GM21390 (cell line): ENCODE measurements around the gene KIF6.
"Not testable (repeated sequence)": the region's sequence is repeated elsewhere in the genome, so short reads cannot be mapped to it uniquely, and the experiment has no call there.

Experiments used
- ATAC-seq: cut with Tn5 transposase; IDR thresholded peaks from one replicate; pipeline ENCODE4 v1.9.1; 2021; ENCODE audit not compliant: unreplicated experiment

The KIF6 gene

GRCh38 chr6:39714802-39715201, 10.4 kb downstream of the KIF6 start:
- ATAC-seq = no peak

DNA sequence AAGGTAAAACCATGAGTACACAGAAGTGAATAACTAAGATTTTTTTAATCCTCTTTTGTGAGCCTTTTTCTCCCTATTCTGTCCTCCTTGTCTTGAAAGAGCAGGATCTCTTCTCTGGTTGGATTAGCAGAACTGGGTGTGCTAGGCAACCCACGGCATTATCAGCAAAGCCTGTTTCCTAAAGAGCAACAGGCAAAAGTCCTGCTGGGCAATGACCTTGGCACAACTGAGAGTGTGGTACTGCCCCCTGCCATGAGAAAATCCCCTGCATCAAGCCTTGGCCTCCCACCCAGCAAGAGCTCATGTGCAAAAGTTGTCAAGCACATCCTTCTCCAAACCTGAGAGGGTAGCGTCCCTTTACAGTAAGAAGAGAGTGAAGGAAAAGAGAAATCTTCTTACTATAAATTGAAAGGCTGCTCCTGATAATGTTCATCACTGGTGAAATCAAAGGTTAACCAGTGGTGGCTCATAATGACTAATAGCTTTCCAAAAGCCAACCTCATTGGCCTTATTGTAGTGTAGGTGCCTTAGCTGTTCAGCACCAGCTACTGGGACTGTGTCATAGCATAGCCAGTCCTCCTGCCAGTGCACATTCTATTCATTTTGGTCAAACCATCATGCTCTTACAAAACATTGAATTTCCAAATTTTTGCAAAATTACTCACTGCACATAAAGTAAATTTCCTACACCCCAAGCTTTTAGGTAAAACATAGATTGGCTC, 17.1 kb downstream of the KIF6 start:
- no peak for ATAC-seq

- ATAC-seq = no peak
These were observed 18.3 kb downstream of the KIF6 start for GRCh38 chr6:39706819-39707335.

DNA sequence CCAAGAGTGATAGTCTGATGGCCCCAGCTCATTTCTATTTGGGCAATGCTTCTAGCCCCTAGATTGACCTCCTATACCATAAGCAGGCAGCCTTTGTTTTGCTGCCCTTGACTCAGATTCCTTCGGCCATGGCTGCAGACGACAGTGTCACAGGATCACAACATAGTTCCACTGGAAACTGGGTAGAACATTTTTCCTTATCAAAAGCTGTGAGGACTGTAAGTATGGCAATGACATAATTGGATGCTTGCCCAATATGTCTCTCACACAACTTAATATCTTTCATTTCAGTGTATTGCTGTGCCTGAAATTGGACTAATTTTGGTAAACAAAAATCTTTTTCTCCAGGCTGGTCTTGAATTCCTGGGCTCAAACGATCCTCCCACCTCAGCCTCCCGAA, 22.9 kb downstream of the KIF6 start:
- no peak for ATAC-seq

DNA sequence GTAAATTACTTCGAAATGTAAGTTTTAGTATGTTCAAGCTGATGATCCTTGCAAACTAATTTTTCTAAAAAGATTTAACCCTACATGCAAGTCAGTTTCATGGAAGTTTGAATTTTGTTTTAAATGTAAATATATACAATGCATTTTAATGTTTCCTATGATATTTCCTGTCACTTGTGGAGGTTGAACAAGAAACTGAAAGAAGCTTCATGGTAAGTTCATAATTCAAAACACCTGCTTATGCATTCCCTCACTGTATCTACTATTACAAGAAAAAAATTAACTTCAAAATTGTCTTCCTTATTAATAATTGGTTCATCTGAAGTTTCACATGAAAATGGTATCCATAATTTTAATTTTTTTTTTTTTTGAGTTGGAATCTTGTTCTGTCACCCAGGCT, 24.8 kb downstream of the KIF6 start:
- ATAC-seq = no peak

DNA sequence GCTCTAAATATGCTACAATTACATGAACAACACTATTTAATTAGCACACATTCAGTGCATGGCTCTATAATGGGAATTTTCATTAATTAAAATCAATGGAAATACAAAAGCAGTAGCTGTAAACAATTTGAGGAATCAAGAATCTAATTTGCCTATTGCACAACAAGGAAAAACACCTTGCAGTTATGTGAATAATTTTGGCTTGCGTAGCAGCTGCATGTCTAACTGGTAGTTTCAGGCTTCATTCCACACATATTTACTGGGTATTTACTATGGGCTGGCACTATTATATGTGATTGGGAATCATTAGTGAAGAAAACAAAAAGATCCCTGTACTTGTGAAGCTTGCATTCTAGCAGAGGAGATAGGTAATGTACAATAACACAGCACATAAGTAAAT, 26.4 kb downstream of the KIF6 start:
- no peak for ATAC-seq

- ATAC-seq = no peak
These were observed 28.0 kb downstream of the KIF6 start for GRCh38 chr6:39696986-39697788.

GRCh38 chr6:39695447-39695846, 29.8 kb downstream of the KIF6 start:
- no peak for ATAC-seq

DNA sequence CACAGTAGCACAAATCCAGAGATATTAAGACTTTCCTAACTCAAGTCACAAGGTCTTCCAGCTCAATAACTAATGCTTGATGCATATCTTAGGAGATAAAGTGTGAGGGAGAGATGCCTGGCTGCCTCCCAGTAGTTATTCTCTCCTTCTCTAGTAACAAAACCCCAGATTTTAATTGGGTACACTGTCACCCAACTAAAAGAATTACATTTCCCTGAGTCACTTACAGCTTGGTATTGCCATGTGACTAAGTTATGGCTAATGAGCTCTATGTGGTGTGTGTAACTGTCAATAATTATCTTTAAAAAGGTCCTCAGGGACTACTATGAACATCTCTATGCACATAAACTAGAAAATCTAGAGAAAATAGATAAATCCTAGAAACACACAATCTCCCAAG, 32.0 kb downstream of the KIF6 start:
- ATAC-seq = no peak

- no peak for ATAC-seq
These were observed 36.7 kb downstream of the KIF6 start for GRCh38 chr6:39688494-39688893.

DNA sequence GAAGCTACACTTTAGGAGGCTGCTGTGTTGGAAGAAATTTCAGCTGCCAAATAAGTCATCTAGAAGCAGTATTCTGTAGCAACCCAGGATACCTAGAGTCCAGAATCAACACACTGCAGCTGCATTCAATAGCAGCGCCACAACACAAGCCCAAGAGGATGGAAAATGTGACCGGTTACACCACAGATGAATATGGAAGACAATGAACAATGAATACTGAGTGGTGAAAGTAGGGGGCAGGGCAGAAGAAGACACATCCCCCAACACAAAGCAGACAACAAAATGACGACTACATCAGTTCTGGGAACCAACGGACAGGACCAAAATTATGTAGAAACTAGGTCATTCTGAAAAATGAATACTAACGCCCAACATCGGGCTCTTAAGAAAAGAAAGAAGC, 38.2 kb downstream of the KIF6 start:
- no peak for ATAC-seq

DNA sequence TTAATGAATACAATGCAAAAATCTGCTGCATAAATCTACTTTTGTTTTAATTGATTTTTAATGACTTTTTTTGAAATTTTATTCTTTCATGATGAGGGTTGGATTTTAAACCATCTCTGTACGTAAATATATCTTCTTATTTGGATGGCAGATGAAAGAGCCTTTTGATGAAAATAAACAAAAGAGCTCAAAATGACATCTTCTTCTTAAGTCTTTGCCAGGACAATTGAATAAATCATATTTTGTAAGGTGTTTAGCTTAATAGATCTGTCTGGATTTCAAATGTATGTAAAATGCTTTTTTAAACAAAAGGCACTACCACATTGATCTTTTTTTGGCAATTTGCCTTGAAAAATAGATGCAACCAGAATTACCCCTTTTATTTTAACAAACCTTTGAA, 39.3 kb downstream of the KIF6 start:
- ATAC-seq = no peak

GRCh38 chr6:39685489-39685826, 39.8 kb downstream of the KIF6 start:
- no peak for ATAC-seq

DNA sequence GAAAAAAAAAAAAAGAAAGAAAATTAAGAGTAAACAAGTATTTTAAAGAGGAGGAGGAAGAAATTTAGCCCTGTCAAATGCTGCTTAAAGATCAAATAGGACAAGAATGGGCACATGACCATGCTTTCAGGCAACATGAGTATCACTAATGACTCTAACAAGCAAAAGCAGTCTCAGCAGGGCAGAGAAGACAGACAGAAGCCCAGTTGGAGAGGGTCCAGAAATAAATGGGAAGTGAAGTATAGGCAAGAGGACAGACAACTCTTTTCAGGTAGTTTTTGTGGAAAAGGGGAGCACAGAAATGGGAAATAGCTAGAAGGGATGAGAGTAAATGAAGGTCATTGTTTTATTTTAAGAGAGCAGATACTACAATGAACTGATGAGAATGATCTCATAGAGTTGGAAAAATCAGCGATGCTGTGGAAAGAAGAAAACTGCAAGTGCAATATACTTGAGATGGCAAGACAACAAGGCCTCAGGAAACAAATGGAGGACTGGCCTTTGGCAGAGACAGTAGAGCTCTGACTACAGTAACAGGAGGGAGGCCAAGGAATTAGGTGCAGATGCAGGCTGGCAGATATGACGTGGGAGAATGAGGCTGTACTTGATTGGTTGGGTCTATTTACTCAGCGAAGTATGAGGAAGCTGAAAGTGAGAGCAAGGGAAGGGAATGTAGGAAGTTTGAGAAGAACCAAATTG, 40.3 kb downstream of the KIF6 start:
- ATAC-seq = no peak

GRCh38 chr6:39681674-39682121, 43.5 kb downstream of the KIF6 start:
- ATAC-seq = no peak

DNA sequence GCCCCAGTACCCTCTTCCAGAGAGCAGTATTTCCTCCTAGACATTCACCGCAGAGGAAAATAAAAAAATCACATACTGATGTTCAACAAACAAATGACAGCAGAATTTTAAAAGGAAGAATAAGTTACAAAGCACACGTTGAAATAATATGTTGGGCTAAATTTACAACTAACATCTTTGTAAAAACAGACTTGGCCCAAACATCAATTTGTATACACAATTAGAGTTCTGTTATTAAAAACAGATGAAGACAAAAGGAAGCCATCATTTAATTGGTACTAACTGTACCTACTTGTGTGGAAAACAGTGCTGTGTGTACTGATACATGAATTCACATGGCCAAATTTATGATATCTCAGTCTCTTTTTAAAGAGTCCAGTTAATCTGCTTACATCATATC, 46.3 kb downstream of the KIF6 start:
- ATAC-seq = no peak

DNA sequence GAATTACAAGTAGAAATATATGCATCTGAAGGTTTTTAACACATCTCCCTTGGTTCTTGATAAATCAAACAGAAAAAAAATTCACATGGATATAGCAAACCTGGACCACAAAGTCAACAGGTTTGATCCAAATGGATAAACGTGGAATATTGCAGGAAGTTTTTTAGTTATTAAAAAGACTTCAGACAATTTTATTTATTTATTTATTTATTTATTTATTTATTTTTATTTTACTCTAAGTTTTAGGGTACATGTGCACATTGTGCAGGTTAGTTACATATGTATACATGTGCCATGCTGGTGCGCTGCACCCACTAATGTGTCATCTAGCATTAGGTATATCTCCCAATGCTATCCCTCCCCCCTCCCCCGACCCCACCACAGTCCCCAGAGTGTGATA, 47.9 kb downstream of the KIF6 start:
- ATAC-seq = not testable (repeated sequence)

DNA sequence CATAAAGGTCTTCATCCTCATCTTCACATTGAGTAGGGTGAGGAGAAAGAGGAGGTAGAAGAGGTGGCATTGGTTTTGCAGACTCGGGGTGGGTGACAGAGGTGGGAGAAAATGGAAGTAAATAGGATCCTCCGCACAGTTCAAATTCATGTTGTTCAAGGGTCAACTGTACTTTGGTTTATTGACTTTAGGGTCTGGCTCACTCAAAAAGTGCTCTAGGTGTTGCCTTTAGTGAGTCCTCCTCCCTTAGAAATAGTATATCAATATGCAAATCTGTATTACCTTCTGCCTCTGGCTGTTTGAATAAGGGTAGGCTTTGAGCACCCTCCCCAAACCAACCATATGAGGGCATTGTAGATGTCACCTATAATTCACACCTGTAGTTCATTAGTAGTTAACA, 54.7 kb downstream of the KIF6 start:
- no peak for ATAC-seq

GRCh38 chr6:39669973-39670342, 55.2 kb downstream of the KIF6 start:
- ATAC-seq = no peak

DNA sequence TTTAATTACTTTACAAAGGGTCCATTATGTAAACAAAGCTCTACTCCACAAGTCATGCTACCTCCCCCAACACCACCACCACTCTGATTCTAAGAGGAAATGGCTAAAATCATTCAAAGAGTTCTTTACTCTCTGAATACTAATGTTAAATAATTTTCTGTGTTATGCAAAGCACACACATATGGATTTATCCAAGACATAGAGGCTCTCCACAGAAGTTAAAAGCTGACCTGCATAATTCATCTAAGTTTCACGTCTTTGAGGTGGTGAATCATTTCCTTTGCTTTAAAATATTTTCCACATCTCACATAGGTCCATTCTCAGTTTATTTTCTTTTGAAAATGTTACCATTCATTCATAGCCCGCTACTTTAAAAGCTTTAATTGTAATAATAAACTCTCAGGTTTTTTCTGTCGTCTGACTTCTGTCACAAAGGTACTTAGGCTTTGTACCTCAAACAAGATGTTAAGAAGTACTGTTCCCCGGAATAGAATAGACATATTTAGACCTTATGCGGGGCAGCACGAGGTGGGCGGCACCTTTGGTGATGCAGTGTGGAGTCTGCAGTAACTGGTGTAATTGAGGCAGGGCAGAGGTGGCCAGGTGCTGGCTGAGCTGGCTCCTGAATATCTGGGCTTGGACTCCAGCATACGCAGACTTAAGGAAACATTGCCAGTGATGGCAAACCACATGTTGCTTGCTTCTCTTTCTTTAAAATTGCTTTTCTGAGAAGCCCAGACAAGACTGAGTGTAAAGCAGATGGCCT, 55.8 kb downstream of the KIF6 start:
- ATAC-seq = no peak
